ENCODE results near the gene GATA6.

Gene GATA6

DNA sequence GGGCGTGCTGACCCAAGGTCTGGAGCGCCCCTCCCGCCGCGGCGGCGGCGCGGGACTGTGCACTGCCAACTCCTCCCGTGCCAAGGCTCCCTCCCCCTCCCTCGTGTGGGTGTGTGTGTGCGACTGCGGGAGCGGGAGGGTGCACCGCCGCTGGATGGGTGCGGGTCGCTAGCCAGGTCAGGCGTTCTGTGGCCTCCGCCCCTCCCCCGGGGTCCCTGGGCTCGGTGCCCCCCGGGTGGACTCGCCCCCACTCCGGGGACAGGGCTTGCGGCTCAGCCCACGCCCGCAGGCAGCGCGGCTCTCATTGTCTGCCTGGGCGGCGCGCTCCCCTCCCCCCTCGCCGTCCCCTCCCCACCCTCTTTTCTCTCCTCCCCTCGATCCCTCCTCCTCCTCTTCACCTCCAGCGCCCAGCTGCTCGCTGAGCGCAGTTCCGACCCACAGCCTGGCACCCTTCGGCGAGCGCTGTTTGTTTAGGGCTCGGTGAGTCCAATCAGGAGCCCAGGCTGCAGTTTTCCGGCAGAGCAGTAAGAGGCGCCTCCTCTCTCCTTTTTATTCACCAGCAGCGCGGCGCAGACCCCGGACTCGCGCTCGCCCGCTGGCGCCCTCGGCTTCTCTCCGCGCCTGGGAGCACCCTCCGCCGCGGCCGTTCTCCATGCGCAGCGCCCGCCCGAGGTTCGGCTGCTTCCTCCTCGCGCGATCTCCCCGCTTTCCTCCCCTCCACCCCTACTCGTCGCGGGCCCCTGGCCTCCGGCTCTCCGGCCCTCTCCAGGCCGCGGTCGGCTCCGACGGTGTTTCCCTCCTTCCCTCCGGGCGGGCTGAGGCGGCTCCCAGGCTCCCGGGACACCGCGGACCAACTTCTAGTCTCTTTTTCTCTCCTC lies at the start of gene GATA6:
Gene GATA6, plus strand, starts transcription at position 579 of the 878 bp plus-strand sequence. CDS start 1,556 bp downstream, outside the sequence.
- DNase-seq (ENCODE audit: low read depth in 2 of 2) = no peak

DNA sequence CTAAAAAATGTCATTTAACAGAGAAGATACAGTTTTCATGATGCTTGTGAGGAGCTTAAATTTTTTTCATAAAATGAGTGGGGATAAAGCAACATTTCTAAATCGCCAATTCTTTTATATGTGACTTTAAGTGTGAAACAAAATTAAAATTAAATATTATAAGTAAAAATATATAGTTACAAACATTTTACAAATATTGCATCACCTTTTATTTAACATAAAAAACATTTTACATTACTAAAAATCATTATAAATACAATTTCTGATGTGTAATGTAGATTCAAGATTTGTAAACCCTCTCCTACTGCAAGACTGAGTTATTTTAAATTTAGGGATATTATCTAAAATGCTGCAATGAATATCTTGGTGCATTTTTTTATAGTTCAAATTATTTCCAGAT lies 44.4 kb upstream of the GATA6 start:
- DNase-seq (ENCODE audit: low read depth in 2 of 2) = no peak

GRCh38 chr18:22128954-22129353 lies 40.4 kb upstream of the GATA6 start:
- DNase-seq (ENCODE audit: low read depth in 2 of 2) = no peak

- no peak for DNase-seq (ENCODE audit: low read depth in 2 of 2)
Measured at GRCh38 chr18:22129778-22130177, 39.6 kb upstream of the GATA6 start.

- no peak for DNase-seq (ENCODE audit: low read depth in 2 of 2)
Measured at GRCh38 chr18:22132258-22132657, 37.1 kb upstream of the GATA6 start.

DNA sequence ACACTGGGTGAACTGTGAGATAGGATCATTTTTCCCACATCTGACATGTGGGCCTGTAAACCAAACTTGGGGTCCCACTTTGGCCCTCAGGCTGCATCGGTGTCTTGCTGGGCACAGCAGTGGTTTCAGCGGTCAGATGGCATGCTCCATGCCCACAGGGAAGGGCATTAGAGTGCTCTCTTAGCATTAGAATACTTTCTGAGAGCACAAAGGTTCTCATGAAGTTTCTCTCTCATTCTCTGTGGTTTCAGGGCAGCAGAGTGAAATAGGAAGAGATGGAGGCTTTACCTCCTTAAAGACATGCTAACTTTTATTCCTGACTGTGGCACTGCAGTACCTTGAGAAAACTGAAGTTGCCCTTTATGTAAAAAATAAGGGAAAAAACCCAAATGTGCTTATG lies 36.6 kb upstream of the GATA6 start:
- DNase-seq (ENCODE audit: low read depth in 2 of 2) = no peak

GRCh38 chr18:22136395-22136794 lies 33.0 kb upstream of the GATA6 start:
- no peak for DNase-seq (ENCODE audit: low read depth in 2 of 2)

- no peak for DNase-seq (ENCODE audit: low read depth in 2 of 2)
Measured at GRCh38 chr18:22141211-22141610, 28.2 kb upstream of the GATA6 start.

GRCh38 chr18:22143347-22144340 lies 25.7 kb upstream of the GATA6 start:
- no peak for DNase-seq (ENCODE audit: low read depth in 2 of 2)

- no peak for DNase-seq (ENCODE audit: low read depth in 2 of 2)
Measured at GRCh38 chr18:22145160-22145559, 24.2 kb upstream of the GATA6 start.

- DNase-seq (ENCODE audit: low read depth in 2 of 2) = no peak
Measured at GRCh38 chr18:22149710-22150109, 19.7 kb upstream of the GATA6 start.

DNA sequence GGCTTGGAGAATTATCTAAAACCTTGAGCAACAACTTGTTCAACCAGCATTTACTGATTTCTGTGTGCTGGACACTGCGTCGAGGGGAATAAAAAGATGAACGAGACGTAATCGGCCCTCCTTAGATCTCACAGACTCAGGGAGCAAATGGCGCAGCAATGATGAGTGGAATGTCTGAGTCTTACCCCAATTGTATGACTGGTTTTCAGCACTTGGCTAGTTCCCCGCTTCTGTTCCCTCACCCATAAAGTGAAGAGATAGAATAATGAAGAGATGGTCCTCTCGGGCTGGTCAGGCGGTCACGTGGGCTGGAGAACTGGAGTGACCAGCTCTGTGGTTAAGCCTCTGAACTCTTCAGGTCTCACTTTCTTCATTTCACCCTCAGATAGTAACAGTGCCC lies 17.3 kb upstream of the GATA6 start:
- no peak for DNase-seq (ENCODE audit: low read depth in 2 of 2)

DNA sequence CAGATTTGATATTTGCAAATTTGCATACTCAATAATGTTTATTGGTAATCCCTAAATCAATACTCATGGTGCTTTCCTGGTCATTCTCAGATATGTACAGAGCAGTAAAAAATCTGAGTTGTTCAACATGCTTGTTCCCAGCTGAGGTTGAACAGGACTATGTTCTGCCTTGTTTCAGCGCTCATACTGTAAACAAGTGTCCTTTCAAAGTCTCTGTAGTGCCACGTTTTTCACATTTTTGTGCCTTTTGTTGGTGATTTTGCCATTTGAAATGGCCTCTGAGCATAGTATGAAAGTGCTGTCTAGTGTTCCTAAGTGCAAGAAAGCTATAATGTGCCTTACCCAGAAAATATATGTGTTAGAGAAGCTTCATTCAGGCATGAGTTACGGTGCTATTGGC lies 16.0 kb upstream of the GATA6 start:
- no peak for DNase-seq (ENCODE audit: low read depth in 2 of 2)

DNA sequence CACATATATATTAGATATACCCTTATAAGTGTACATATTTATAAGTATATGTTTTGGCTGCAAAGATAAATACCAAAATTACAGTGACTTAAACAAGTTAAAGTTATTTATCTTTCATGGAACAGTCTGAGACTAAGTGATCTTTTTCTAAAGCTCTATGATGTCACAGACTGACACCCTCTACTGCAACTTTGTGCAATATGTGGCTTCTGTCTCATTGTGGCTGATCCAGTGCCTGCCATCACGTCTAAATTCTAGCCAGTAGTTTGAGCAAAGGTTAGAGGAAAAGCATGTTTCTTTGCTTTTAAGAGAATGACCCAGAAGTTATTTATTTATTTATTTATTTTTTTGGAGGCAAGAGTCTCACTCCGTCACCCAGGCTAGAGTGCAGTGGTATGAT lies 13.8 kb upstream of the GATA6 start:
- DNase-seq (ENCODE audit: low read depth in 2 of 2) = no peak

GRCh38 chr18:22159014-22159413 lies 10.4 kb upstream of the GATA6 start:
- DNase-seq (ENCODE audit: low read depth in 2 of 2) = no peak

GRCh38 chr18:22161090-22161489 lies 8.3 kb upstream of the GATA6 start:
- no peak for DNase-seq (ENCODE audit: low read depth in 2 of 2)

DNA sequence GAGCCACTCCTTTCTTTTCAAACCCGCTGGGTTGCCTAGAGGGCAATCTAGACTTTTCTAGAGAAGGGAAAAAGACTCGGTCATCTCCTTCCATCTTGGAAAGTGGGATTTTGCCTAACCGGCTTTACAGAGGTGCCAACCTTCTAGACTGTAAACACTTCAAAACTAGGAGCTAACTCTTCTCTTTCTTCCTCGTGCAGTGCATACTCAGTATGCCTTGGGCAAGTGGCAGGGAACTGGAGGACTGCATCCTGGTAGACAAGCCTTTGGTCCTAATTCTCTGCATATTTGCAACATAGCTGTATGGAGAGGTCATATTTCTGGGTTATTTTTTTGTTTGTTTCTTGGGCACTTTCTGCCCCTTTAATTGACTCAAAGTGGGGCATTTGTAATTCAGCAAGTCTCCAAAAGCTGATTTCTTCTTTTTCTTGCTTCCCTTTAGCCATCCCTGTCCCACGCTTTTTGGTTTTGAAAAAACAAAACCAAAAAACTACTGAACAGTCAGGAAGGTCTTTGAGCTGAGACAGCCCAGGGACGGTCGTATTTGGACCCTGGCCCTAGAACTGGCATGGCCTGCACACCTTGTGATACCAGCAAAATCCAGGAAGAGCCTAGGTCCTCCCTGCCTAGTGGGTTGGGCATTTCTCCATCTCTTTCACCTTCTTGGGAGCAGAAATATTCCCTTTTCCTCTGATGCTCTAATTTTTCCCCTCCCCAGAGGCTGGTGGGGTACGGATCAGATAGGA lies 5.8 kb upstream of the GATA6 start:
- DNase-seq (ENCODE audit: low read depth in 2 of 2) = no peak

- no peak for DNase-seq (ENCODE audit: low read depth in 2 of 2)
Measured at GRCh38 chr18:22164337-22165048, 4.9 kb upstream of the GATA6 start.

DNA sequence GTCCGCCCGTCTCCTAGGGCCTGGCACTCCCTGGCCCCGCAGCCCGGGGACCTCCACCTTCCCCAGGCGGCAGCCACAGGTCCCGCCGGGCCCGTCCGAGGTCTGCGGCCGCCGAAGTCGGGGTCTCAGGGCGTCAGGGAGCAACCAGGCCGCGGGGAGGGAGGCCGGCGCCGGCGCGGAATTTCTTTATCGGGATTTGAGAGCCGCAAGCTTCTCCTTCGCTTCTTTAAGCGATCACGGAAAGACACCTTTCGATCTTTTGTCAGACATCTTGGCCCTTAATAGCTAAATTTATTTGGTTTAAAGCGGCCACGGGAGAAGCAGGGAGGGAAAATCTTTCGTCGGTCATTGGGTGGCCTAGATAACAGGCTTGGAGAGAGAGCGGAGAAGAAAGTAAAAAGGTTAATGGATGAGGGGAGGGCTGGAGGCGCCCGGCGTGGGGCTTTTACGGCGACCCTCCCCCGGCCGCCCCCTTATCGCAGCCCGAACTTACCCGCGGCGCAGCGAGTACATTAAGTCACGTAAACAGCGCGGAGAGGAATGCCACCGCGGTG lies 4.3 kb upstream of the GATA6 start:
- no peak for DNase-seq (ENCODE audit: low read depth in 2 of 2)

GRCh38 chr18:22165603-22166068 lies 3.8 kb upstream of the GATA6 start:
- DNase-seq (ENCODE audit: low read depth in 2 of 2) = no peak

Data from stimulated activated CD4-positive, alpha-beta T cell treated with anti-CD3 and anti-CD28 coated beads, Interleukin-1b, Interleukin-23, amount 100 ng/mL, for 1 hour (primary cell).